HG02884 (cell line): ENCODE measurements around the gene CCN5.

Source experiments
- ATAC-seq: cut with Tn5 transposase; IDR thresholded peaks from one replicate; pipeline ENCODE4 v1.9.1; 2021; ENCODE audit warnings: mild to moderate bottlenecking, moderate library complexity; ENCODE audit not compliant: unreplicated experiment

Gene CCN5

DNA sequence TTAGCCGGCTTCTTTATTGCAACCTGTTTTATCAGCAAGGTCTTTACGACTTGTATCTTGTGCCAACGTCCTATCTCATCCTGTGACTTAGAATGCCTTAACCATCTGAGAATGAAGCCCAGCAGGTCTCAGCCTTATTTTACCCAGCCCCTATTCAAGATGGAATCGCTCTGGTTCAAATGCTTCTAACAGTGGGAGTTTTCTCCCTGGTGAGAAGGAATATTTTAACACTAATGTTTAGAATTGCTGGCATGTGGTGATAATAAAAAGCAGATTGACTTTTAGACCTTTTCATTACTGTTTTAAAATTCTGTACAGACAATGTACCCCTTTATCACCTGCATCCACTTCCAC, 20.6 kb downstream of the CCN5 start:
- no peak for ATAC-seq

DNA sequence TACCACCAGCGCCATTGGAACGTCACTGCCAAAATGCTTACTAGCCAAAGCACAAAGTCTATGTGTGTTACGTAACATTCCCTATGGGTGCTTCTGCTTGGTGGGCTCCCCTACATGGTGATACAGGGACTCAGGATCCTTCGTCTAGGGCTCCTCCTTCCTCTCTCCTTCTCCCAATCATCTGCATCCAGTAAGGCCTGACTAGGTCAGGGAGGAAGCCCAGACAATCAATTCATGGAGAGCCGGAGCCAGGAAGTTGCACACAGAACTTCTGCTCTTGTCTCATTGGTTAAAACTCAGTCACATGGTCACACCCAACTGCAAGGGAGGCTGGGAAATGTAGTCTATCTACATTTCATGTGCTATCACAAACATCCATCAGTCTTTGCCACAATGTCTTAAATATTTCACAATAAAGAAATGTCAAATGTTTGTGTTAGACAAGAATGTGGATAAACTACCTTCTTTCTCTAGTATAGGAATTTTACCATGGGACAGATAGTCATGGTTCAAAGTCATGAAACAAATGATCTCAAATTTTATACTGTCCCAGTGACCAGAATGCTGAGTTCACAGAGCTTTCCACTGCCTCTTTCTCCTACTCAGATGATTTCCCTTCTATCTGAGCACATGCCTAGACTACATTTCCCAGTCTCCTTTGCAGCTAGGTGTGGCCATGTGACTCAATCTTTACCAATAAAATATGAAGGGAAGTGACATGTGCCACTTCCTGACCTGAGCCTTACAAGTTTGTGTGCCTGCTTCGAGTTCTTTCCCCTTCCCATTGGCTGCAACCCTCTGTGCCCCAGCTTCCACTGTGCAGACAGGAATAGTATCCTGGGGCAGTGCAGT, 21.2 kb downstream of the CCN5 start:
- no peak for ATAC-seq

DNA sequence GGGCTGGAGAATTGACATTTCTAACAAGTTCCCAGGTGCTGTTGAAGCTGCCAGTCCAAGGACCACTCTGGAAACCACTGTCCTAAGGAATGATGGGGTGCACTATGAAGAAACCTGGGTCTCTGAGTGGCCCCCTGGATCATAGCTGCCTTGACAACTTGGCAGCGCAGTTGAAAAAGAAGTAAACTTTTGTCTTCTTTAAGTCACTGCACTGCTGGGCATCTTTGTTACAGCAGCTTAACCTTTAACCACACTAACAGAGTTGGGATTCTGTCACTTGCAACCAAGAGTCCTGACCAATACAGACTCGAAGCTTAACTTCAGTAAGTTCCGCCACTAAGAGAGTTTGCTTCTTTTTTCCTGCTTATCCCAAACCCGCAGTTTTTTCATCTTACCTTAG, 21.9 kb downstream of the CCN5 start:
- ATAC-seq: no peak

DNA sequence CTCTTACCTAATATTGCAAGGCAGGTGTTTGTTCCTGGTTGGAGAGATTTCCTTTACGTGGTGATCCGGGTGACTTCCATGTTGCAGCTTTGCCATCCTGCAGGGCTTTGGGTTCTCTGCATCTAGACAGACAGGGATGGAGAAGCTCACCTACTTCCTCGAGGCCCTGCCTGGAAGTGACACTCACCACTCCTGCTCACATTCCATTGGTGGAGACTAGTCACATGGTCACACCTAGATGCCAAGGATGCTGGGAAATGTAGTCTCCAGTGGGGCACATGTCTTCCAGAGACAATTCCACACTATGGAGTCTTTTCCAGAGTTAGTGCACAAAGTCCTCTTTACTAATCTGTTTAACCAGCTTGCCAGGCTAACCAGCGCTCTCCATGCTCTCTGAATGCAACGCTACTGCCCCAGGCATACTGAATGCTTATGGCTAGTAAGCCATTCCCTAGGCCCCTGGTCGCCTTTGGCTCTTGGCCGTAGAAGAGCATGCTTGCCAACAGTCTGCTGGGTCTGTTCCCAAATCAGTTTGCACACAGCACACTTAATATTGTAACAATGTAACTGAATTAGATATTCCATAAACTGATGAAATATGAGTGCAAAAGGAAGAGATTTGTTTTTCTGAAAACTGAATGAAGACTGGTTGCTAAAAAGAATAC, 23.8 kb downstream of the CCN5 start:
- ATAC-seq: no peak

DNA sequence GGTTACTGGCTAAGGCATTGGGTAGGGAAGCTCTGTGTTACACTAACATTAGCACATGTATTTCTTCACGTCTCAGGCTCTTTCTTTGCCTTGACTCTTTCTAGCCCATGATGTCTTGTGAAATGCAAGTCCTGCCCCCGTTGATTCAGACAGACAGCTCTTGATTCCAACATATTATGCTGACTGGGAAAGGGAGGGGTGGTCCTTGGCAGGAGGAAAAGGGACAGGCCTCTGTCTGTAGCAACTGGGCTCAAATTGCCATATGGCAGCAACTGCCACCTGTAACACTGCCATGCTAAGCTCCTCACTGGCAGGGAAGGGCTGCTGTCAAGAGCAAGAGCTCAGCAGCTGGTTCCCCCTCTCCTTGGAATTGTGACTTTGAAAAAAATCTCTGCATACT, 24.8 kb downstream of the CCN5 start:
- ATAC-seq: no peak

DNA sequence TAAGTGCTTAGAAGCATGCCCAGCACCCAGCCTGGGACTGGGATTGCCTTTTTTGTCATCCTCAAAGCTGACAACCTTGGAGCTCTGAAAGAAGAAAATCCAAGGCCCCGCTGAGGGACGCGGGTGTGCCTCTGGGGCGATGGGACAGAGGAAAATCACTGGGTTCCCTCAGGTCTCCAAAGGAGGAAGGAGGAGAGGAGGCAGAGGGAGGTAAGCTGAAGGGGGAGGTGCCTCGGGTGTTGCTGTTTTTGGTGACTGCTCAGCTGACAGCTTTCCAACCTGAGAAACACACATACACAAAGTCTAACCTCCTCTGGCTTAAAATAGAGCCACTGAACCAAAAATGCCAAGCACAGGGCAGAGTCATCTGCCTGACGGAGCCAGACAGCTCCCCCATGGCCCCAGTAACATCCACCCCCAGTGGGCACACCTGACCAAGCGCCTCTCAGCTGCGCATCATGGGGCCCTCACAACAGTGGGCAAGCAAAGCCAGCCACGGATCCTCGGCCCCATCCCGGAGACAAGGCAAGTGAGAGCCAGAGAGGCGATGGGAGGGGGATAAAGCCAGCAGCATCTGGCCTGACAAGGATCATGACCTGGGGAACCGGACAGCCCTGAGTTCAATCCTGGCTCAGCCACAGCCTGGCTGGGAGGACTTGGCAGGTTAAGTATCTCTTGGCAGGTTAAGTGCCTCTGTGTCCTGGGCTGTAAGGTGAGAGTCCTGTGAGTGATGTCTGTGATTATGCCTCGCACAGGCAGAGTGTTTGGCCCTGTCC, 27.3 kb downstream of the CCN5 start:
- ATAC-seq: no peak

DNA sequence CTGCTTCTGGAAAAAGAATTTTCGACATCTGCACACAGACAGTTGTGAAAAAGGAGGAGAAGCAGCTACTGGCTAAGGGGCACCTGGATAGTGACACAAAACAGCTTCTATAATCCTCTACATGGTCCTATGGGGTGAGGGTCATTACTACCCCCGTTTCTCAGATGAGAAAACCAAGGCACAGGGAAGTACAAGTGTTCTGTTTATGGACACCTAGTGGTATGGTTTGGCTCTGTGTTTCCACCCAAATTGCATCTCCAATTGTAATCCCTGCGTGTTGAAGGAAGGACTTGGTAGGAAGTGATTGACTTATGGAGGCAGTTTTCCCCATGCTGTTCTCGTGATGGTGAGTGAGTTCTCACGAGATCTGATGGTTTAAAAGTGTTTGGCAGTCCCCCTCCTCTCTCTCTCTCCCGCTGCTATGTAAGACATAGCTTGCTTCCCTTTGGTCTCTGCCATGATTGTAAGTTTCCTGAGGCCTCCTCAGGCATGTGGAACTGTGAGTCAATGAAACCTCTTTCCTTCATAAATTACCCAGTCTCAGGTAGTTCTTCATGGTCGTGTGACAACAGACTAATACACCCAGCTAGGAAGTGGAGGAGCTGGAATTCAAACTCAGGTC, 28.0 kb downstream of the CCN5 start:
- ATAC-seq: no peak

DNA sequence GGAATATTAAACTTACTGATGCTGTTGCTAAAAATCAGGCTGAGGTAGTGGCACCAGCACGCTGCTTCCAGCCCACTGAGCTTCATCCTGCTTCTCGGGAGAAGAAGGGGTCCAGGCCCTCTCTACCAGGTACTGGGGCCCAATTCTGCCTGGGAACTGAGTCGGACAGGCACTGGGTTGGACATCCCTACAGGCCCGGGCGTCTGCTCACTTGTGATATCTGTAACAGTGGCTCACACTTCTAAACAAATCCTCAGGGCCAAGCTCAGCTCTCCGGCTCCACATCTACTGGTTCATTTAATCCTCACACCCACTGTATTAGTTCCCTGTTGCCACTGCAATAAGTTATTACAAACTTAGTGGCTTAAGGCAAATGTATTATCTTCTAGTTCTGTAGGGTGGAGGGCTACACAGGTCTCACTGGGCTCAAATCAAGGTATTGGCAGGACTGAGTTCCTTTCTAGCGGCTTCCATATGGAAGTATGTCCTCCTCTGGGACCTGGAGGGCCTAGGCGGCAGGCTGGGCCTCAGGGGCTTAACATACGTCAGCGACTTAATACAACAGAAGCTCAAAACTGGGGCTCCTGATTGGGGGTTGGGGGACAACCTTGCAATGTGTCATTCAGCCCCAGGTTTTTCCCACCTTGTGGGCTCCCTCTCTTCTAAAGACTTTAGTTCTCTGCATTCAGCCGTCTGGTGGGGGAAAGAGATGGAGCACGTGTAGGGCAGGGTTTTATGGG, 28.9 kb downstream of the CCN5 start:
- no peak for ATAC-seq

DNA sequence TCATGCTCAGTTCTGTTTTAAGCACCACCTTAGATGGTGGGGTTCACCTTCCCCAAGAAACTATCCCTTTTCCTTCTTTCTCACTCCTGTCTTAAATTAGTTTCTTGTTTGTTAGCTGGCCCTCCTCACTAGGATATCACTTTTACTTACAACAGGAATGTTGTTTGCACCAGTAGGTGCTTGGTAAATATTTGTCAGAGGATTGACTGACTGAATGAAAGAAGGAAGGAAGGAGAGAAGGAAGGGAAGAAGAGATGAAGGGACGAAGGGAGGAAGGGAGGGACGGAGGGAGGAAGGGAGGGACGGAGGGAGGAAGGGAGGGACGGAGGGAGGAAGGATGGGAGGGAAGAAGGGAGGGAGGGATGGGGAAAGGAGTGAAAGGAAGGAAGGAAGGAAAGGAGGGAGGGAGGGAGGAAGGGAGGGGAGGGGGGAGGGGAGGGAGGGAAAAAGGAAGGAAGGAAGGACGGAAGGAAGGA, 30.0 kb downstream of the CCN5 start:
- no peak for ATAC-seq

DNA sequence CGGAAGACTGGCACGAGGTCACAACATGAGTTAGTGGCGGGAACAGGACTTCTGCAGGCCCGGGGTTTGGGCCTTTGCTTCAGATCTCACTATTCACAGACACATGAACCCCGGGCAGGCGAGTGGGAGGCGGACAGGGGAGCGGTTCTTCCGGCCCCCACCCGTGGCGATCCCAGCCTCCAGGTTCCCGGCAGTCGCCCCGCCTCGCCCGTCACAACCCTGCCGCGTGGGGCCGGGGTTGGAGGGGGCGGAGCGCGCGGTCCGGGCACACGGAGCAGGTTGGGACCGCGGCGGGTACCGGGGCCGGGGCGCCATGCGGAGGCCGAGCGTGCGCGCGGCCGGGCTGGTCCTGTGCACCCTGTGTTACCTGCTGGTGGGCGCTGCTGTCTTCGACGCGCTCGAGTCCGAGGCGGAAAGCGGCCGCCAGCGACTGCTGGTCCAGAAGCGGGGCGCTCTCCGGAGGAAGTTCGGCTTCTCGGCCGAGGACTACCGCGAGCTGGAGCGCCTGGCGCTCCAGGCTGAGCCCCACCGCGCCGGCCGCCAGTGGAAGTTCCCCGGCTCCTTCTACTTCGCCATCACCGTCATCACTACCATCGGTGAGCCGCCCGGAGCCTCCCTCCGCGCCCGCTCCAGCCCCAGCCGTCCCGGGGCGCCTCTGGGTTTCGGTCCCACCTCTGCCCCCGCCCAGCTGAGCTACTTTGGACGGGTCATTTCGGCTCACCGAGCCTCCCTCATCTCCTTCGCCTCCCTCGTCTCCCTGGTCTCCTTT, 30.6 kb downstream of the CCN5 start, which contains the start of gene KCNK15:
Gene KCNK15, plus strand, starts transcription at position 268 of the 769 bp plus-strand sequence. Its CDS starts 46 bp downstream, at position 314.
- ATAC-seq: no peak

DNA sequence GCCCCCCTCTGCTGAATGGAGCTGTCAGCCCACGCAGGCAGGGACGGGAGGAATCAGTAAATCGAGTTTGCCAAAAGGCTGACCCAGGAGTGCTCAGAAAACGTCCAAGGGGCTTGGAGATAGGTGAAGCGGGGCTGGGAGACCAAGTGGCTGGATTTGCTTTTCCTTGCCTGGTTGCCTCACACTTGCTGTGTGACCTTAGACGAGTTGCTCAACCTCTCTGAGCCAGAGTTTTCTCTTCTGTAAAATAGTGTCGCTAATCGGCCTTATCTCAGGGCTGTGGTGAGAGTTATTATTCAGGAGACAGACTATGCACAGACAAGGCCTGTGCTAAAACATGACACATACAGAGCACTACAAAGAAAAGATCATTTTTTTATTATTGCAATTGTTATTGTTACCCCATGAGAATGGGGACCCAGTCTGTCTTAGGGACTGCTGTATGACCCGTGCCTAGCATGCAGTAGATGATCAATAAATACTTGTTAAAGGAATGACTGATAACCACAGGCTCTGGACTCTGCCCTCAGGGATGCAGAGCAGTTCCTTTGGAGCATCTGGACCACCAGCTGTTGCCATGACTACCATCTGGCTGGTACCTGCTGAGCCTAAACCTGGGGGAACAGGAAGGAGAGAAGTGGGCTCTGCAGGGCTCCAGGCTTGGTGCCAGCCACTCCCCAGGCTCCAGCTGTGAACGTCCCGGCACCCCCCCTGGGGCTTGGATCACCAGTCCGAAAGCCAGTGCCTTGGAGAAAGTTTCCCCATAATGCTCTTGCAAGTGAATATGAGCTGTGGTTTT, 31.4 kb downstream of the CCN5 start:
- ATAC-seq: no peak

DNA sequence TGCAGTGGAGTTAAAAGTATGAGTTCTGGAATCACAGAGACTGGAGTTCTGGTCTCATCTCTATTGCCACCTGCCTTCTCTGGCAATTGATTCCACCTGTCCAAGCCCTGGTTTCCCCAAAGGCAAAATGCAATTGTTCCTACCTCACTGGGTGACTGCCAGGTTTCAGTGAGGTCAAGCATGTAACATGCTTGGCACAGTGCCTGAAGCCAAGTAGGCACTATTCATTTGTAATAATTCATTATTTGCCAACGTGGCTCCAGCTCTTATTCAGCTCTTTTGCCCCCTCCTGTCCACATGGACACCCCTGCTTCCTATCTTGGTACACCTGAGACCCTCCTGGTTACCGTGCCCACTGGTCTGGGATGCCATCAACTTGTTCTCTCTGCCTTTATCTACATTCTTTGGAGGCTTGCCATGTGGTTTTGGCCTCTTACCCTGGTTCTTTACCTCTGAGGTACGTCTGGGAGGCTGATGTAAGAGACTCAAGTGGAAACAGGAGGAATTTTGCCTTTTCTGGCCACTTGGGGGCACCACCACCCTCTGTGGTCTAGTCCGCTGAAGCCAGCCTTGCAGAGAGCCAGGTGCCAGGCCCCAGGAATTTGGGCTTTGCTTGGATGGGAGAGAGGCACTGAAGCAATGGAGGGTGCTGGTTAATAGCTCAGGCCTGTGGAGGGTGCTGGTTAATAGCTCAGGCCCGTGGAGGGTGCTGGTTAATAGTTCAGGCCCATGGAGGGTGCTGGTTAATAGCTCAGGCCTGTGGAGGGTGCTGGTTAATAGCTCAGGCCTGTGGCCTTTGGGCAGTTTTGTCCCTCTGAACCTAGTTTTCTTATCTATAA, 32.2 kb downstream of the CCN5 start:
- no peak for ATAC-seq

DNA sequence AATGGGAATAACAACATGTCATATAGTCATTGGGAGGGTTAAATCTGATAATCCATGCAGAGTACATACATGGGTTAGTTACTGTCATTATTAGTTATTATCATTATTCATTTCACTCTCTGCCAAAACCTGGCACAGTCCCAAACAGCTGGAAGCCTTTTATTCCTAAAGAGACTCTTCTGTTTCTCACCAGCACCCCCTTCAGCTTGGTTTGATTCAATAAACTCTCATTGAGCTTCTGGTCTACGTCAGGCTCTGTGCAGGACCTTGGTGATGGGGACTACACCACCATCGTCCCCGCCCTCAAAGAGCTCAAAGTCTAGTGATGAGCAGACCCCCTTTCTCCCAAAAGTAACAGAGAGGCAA, 32.8 kb downstream of the CCN5 start:
- no peak for ATAC-seq

DNA sequence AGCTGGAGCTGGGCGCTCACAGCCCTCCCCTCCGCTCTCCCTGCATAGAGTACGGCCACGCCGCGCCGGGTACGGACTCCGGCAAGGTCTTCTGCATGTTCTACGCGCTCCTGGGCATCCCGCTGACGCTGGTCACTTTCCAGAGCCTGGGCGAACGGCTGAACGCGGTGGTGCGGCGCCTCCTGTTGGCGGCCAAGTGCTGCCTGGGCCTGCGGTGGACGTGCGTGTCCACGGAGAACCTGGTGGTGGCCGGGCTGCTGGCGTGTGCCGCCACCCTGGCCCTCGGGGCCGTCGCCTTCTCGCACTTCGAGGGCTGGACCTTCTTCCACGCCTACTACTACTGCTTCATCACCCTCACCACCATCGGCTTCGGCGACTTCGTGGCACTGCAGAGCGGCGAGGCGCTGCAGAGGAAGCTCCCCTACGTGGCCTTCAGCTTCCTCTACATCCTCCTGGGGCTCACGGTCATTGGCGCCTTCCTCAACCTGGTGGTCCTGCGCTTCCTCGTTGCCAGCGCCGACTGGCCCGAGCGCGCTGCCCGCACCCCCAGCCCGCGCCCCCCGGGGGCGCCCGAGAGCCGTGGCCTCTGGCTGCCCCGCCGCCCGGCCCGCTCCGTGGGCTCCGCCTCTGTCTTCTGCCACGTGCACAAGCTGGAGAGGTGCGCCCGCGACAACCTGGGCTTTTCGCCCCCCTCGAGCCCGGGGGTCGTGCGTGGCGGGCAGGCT, 35.1 kb downstream of the CCN5 start:
- ATAC-seq: no peak

DNA sequence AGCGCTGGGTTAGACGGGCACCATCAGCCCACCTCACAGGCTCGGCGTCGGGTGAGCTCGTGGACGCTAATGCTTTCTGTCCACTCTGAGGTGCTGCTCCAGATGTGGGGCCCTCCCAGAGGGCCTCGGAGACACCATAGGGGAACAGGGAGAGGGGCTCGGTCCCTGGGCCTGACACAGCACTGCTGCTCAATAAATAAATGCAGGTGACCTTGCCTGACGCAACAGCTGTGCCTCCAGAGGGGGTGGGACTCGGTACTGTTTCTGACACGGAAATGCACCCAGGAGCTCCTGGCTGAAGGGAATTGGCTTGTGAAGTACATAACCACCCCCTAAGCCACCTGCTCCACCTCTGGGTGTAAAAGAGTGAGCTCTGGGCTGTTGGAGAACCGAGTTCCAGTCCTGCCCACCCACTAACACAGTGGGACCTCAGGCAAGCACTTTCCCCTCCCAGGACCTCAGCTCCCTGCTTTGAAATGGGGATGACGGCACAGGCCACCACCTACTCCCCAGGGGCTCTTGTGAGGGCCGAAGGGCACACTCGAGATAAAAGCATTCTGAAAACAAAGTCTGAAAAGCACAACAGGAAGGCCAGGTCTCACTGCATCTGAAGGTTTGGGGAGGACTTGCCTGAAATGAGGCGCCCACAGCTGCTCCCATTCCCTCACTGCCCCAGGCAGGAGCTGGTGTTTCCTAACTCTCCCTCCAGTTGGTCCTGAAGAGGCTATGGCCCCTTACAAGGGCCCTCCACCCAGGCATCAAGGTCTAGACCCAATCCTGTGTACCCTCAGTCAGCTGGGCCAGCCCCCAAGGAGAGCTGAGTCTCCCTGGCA, 37.1 kb downstream of the CCN5 start:
- no peak for ATAC-seq

DNA sequence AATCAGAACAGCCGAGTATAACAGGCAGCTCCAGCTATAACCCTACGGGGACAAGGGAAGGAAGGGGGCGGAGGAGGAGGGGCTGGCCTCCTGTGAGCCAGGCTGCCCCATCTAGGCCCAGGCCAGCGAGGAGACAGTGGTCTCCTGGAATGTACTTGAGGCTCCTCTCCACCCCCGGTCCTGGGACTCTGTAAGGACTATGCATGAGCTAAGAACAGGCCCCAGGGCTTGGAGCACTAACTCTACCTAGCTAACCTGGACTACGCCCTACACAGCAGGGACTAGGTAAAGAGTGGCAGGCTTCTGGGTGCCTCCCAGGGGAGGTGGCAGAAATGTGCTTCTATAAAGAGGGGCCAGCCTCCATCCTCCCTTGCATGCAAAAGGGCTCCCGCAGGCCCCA, 39.4 kb downstream of the CCN5 start:
- no peak for ATAC-seq
